NCI-H1105 treated with DMSO at 0.1 percent for 48 hours (cell line): ENCODE results near the gene NBEAL2.
"Not testable (repeated sequence)": the region's sequence is repeated elsewhere in the genome, so short reads cannot be mapped to it uniquely, and the experiment has no call there.

ENCODE experiments used
- DNase-seq: peaks from one replicate; lab custom pipeline; 2025; lab: John Stamatoyannopoulos, UW

Gene NBEAL2

GRCh38 chr3:47012342-47013230, 33.1 kb downstream of the NBEAL2 start:
- no peak for DNase-seq

GRCh38 chr3:47013231-47013630, 33.8 kb downstream of the NBEAL2 start:
- DNase-seq: no peak

GRCh38 chr3:47014036-47014435, 34.6 kb downstream of the NBEAL2 start:
- no peak for DNase-seq

GRCh38 chr3:47015151-47015550, 35.7 kb downstream of the NBEAL2 start:
- DNase-seq: no peak

- no peak for DNase-seq
These were observed 36.8 kb downstream of the NBEAL2 start for GRCh38 chr3:47016086-47016933.

GRCh38 chr3:47016934-47017435, 37.5 kb downstream of the NBEAL2 start:
- DNase-seq: no peak

GRCh38 chr3:47017504-47018268, 38.2 kb downstream of the NBEAL2 start:
- DNase-seq: no peak

- DNase-seq: no peak
These were observed 38.8 kb downstream of the NBEAL2 start for GRCh38 chr3:47018269-47018611.

GRCh38 chr3:47019201-47019600, 39.7 kb downstream of the NBEAL2 start:
- no peak for DNase-seq

GRCh38 chr3:47020311-47020710, 40.8 kb downstream of the NBEAL2 start:
- DNase-seq: no peak

GRCh38 chr3:47022641-47023071, 43.2 kb downstream of the NBEAL2 start:
- DNase-seq: no peak

- no peak for DNase-seq
These were observed 45.5 kb downstream of the NBEAL2 start for GRCh38 chr3:47024932-47025331.

- DNase-seq: not testable (repeated sequence)
These were observed 47.0 kb downstream of the NBEAL2 start for GRCh38 chr3:47026432-47026831.

- no peak for DNase-seq
These were observed 48.7 kb downstream of the NBEAL2 start for GRCh38 chr3:47028146-47028545.

GRCh38 chr3:47028667-47029066, 49.2 kb downstream of the NBEAL2 start:
- DNase-seq: no peak

GRCh38 chr3:47031041-47031440, 51.6 kb downstream of the NBEAL2 start:
- DNase-seq: not testable (repeated sequence)

- no peak for DNase-seq
These were observed 55.5 kb downstream of the NBEAL2 start for GRCh38 chr3:47034868-47035489.

- no peak for DNase-seq
These were observed 56.2 kb downstream of the NBEAL2 start for GRCh38 chr3:47035645-47036044.

GRCh38 chr3:47036145-47036544, 56.7 kb downstream of the NBEAL2 start:
- DNase-seq: no peak

GRCh38 chr3:47037302-47037701, 57.8 kb downstream of the NBEAL2 start:
- DNase-seq: not testable (repeated sequence)

- DNase-seq: no peak
These were observed 61.6 kb downstream of the NBEAL2 start for GRCh38 chr3:47041114-47041513.
